CD4-positive, alpha-beta T cell treated with Interleukin-4 for 1 hour (primary cell): ENCODE measurements around the gene MAZ.
"Not testable (repeated sequence)": the region's sequence is repeated elsewhere in the genome, so short reads cannot be mapped to it uniquely, and the experiment has no call there.

Source experiments
- DNase-seq, 2 donors: peaks; one replicate each; pipeline ENCODE4 v3.0.0-alpha.2; 2020 to 2022

The MAZ gene

GRCh38 chr16:29806099-29806579, at the start of gene MAZ:
MAZ (plus strand) TSS chr16:29806529; CDS start chr16:29806702, 173 bp downstream.
- DNase-seq, result no peak

DNA sequence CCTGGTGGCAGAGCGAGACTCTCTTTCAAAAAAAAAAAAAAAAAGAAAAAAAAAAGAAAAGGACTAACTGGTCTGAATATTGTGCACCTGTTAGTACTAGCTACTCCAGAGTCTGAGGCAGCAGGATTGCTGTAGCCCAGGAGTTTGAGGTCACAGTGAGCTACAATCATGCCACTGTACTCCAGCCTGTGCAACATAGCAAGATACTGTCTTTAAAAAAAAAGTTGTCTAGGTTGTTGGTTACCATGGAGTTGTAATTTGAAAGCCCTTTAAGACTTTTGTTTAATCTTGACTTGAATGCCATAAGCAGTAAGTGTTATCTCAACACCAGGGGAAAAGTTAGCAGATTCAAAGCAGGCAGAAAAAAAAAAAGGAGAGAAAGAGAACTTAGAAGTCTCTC, 49.7 kb upstream of the MAZ start:
- peak; percentile 15 to 35 for DNase-seq

DNA sequence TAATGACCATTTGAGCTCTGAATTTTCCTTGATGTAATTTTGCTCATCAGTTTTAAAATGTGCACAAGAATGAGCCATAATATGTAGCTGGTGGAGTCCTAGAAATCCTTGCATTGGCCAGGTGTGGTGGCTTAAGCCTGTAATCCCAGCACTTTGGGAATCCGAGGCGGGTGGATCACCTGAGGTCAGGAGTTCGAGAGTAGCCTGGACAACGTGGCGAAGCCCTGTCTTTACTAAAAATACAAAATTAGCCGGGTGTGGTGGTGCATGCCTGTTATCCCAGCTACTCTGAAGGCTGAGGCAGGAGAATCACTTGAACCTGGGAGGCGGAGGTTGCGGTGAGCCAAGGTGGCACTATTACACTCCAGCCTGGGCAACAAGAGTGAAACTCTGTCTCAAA, 49.2 kb upstream of the MAZ start:
- DNase-seq, result not testable (repeated sequence)

- DNase-seq, result no peak
These were observed 48.3 kb upstream of the MAZ start for GRCh38 chr16:29757950-29758466.

DNA sequence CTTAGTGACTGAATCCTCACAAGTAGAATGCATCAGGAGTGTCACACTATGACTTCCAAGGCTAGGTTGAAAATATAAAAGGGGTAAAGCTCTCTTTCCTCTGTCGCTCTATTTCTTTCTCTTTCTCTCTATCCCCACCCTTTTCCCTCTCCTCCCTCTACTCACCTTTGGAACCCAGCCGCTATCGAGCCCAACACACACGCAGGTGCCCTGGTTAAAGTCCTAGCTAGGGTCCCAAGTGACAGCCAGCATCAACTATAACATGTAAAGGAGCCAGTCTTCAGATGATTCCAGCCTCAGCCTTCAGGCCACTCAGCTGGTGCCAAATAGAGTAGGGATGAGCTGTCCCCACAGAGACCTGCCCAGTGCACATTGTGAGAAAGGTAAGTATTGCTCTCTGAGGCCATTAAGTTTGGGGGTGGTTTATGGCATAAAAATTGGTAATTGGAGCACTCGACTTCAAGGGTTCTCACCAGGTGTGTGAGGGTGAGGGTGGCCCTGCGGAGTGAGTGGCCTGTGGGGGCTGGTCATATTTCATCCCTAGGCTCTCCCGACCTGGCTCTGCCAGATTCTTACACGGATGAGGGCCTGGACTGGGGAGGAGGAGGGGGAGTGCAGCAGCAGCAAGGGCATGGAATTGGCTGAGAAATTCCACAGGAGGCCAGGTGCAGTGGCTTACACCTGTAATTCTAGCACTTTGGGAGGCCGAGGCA, 45.6 kb upstream of the MAZ start:
- DNase-seq, result no peak

GRCh38 chr16:29761280-29761651, 45.1 kb upstream of the MAZ start:
- DNase-seq, result not testable (repeated sequence)

DNA sequence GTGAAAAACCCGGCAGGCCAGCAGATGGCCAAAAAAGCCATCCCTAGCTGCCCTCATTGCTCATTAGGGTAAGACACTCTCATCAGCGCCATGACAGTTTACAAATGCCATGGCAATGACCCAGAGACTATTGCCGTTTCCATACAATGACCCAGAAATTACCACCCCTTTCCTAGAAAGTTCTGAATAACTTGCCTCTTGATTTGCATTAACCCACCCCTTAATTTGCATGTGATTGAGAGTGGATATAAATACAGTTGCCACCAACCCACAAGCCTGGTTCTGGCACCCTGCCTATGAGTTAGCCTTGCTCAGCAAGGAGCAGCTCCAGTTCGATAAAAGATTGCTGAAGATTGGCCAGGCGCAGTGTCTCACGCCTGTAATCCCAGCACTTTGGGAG, 44.4 kb upstream of the MAZ start:
- no peak for DNase-seq

DNA sequence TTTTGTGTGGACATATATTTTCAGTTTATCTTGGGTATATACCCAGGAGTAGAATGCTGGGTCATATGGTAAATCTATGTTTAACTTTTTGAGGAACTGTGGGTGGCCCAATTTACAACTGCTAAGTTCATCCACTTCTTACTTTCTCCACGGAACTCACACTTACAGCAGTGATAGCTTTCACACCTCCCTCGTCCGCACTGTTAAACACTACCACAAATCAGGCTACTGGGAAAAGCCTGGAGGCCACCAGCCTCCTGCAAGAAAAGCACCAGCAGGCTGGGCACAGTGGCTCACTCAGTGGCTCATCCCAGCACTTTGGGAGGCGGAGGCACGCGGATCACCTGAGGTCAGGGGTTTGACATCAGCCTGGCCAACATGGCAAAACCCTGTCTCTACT, 43.0 kb upstream of the MAZ start:
- no peak for DNase-seq

DNA sequence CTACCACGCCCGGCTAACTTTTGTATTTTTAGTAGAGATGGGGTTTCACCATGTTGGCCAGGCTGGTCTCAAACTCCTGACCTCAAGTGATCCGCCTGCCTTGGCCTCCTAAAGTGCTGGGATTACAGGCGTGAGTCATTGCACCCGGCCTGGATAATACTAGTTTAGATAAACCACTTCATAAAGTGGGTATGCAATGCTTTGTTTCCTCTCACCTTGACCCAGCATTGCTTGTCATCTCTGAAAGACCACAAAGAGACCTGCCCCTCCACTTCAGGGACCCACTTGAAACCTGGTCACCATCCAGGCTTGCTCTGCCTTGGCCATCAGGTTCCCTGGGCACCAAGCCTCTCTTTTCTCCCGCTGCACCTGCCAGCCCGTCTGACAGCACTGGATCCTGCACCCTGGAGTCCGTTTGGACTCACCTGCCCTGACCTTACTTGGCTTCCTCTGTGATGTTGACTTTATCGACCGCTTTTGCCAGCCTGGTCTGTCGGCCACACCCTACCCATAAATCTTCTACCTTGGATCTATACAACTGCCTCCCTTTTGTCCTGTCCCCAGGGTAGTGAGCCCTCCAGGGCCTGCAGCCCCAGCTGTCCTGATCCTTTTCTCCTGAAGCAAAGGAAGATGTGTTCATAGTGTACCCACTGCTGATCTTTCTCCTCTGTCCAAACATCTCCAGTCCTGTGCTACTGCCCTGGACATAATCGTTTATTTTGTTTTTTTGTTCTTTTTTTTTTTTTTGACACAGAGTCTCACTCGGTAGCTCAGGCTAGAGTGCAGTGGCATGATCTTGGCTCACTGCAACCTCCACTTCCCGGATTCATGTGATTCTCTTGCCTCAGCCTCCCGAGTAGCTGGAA, 40.9 kb upstream of the MAZ start:
- DNase-seq, result no peak

DNA sequence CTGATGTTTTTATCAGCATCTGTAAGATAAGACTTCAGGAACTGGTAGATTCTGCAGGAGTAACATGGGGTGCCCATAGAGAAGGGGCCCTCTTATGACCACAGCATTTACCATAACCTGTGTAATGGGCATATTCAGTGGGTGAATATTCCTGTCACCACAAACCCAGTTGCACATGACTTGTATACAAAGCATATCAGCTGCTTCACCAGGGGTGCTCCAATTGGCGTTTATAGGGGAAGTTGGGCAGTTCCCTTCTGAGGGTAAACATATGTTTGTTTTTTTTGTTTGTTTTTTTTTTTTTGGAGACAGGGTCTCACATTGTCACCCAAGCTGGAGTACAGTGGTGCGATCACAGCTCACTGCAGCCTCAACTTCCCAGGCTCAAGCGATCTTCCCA, 39.8 kb upstream of the MAZ start:
- no peak for DNase-seq

DNA sequence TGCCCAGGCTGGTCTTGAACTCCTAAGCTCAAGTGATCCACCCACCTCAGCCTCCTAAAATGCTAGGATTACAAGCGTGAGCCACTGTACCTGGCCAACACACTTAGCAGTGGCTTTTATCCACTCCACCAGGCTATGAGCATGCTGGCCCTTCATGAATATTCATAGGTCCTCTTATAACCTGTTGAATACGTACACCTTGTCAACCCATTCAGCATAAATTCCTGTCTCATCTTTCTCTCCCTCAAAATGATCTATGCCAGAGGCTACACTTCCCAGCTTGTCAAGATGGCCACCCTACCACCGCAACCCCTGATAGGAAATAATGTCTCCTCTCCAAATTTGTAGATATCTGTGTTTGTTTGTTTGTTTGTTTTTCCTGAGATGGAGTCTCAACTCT, 39.3 kb upstream of the MAZ start:
- DNase-seq, result no peak

GRCh38 chr16:29769507-29769906, 36.8 kb upstream of the MAZ start:
- DNase-seq, result no peak

GRCh38 chr16:29770250-29770929, 35.9 kb upstream of the MAZ start:
- no peak for DNase-seq

DNA sequence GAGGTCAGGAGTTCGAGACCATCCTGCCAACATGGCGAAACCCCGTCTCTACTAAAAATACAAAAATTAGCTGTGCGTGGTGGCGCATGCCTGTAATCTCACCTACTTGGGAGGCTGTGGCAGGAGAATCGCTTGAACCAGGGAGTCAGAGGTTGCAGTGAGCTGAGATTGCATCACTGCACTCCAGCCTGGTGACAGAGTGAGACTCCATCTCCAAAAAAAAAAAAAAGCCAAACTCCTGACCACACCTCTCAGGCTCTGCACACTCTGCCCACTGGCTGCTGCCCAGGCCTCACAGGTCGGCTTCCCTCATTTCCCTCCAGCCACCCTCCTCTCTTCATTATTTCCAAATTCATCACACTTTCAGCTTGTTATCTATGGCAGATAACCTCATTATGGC, 34.0 kb upstream of the MAZ start:
- not testable (repeated sequence) for DNase-seq

DNA sequence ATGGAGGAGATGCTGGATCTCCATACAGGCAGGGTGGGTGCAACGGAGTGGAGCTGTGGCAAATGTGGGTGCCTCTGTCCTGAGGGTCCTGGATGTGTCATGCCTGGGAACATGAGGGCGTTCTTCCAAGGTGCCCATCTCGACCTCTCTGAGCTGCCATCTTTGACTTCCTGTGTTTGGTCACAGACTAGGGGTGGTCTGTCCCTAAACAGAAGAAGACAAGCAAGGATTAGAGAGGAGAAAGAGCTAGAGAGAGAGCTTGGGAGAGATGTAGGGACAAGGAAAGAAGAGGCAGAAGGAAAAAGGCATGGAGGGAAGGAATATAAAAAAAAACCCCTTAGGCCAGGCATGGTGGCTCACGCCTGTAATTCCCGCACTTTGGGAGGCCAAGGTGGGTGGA, 31.6 kb upstream of the MAZ start:
- no peak for DNase-seq

DNA sequence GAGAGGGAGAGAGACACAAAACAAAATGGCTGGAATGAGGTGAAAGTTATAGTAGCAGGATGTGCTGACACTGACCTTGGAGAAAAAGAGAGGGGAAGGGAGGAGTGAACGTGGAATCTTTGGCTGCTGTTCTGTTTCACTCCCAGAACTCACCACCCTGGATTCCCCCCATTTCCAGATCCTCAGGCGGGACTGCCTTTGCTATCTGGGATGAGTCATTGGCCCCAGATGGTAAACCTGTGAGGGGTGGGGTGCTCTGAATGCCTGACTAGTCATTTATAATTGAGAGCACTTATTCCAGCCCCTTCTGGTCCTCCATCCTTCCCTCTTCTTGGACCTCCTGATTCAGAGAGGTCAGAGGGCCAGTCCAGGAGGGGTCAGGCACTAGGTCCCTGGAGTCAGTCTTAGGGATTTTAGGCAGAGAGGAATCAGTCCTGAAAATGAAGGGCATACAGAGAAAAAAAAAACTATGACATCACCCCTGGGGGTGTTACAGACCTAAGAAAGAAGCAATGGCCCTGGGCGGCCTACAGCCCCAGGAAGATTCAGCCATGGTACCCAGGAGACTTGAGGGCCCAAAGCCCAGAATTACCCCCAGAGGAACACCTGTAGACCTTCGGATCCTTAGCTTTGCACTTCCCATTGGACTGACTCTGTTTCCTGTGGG, 30.5 kb upstream of the MAZ start:
- DNase-seq, result no peak

- no peak for DNase-seq
These were observed 28.6 kb upstream of the MAZ start, which contains the start of gene ZG16 for GRCh38 chr16:29777576-29778350. ZG16 (plus strand) TSS chr16:29778256; CDS start chr16:29779267, 1,011 bp downstream.

GRCh38 chr16:29779474-29779873, 26.9 kb upstream of the MAZ start:
- no peak for DNase-seq

- DNase-seq, result not testable (repeated sequence)
These were observed 23.0 kb upstream of the MAZ start for GRCh38 chr16:29783094-29783953.

- DNase-seq, result peak in 1 of 2 donors; percentile 37
These were observed 22.2 kb upstream of the MAZ start for GRCh38 chr16:29784157-29784556.
